ENCODE measurements around the gene ATG14. TPM values are rescaled to one million over a fixed set of nuclear protein-coding genes. Genes with fewer than 3 reads are reported as not detected.

Gene ATG14
- total and polyA plus RNA-seq, 2 of the 13 experiments (the other 11 are each of a cell fraction or from before 2014, with no cell fraction given) = 7.2 to 9.1 TPM

GRCh38 chr14:55351111-55351510 lies 60.5 kb downstream of the ATG14 start:
- H3K4me2 ChIP-seq (ENCODE audit: low read depth, low read length) = no peak overlapping the region
- H4K20me1 ChIP-seq (ENCODE audit: insufficient read depth, low read length) = peaks cover 10% of the 10 kb centered on the region; the same call in 1 of the 2 replicates
- 97% methylated on average over 8 of the region's 9 CpGs for WGBS (ENCODE audit: low lambda C conversion rate)
- no peaks in the 10 kb centered on the region for H3K9me3 ChIP-seq (ENCODE audit: low read length)
- H3K4me3 ChIP-seq (replicated peaks in 1 of 3; ENCODE audit: insufficient read depth in 1 of 3, low read depth in 2 of 3, low read length in 3 of 3) = no peak overlapping the region
- BruUV-seq (replicated peaks) = no TSS peak
- no peak overlapping the region for H3K27ac ChIP-seq (ENCODE audit: extremely low read length, insufficient read depth, low read length)
- H3K9ac ChIP-seq (ENCODE audit: insufficient read depth, low read depth, low read length) = no peak overlapping the region
- in situ Hi-C loops (cut with HindIII; ENCODE audit: extremely low pct_ligation_motif_present, low pct_unique_long_range_greater_than_20kb) = no loop called here
- FAIRE-seq (no peak), DNase-seq (ENCODE audit: low spot score) (no peak), ATAC-seq (no peak)
- CTCF ChIA-PET (ENCODE audit: low intra/inter-chr PET ratio, low total read pairs) = no interaction called here
- H3K4me1 ChIP-seq (ENCODE audit: insufficient read depth, low read length) = peaks cover 1% of the 10 kb centered on the region
- H2AFZ ChIP-seq (ENCODE audit: low read length) = no peak overlapping the region
- POLR2A ChIA-PET = no interaction called here
- H3K36me3 ChIP-seq (replicated peaks in 1 of 2; ENCODE audit: control insufficient read depth in 1 of 2, insufficient read depth in 2 of 2, low read length in 2 of 2) = peaks cover 18 to 35% of the 10 kb centered on the region in 2 experiments
- no peak for TF ChIP-seq ZNF362 (CRISPR knock-in tag; IDR thresholded peaks at IDR 0.05; ENCODE audit: borderline replicate concordance)
- no peak for TF ChIP-seq NR2F2 (IDR thresholded peaks at IDR 0.05; ENCODE audit: borderline replicate concordance, low read depth)
- no peak for TF ChIP-seq MLX (CRISPR knock-in tag; IDR thresholded peaks at IDR 0.05)
- no peak for TF ChIP-seq SETDB1 (CRISPR knock-in tag; IDR thresholded peaks at IDR 0.05; ENCODE audit: borderline replicate concordance)
- no peak for TF ChIP-seq HNRNPK (IDR thresholded peaks at IDR 0.05; ENCODE audit: low read depth, low read length, poor library complexity, severe bottlenecking)
- no peak for TF ChIP-seq ZFP36L1 (CRISPR knock-in tag; IDR thresholded peaks at IDR 0.05)
- H3K27me3 ChIP-seq (ENCODE audit: control insufficient read depth in 1 of 2, insufficient read depth in 2 of 2, low read length in 2 of 2) = no peaks in the 10 kb centered on the region
- peaks cover 11% of the 10 kb centered on the region for H3K79me2 ChIP-seq (ENCODE audit: insufficient read depth, low read length)
- intact Hi-C loops (cut with micrococcal nuclease; ENCODE audit: unreplicated experiment) = no loop called here

GRCh38 chr14:55350461-55350860 lies 61.2 kb downstream of the ATG14 start:
- 91% methylated on average over 4 of the region's 4 CpGs for WGBS (ENCODE audit: low lambda C conversion rate)
- Histone ChIP-seq H3K79me2 (ENCODE audit: insufficient read depth, low read length) (peaks cover 14% of the 10 kb centered on the region), H3K9me3 (ENCODE audit: low read length) (no peaks in the 10 kb centered on the region), H2AFZ (ENCODE audit: low read length) (no peak overlapping the region), H3K4me2 (ENCODE audit: low read depth, low read length) (no peak overlapping the region), H3K27me3 (ENCODE audit: control insufficient read depth in 1 of 2, insufficient read depth in 2 of 2, low read length in 2 of 2) (no peaks in the 10 kb centered on the region), H3K4me1 (ENCODE audit: insufficient read depth, low read length) (no peaks in the 10 kb centered on the region), H4K20me1 (ENCODE audit: insufficient read depth, low read length) (peaks cover 10% of the 10 kb centered on the region; the same call in 1 of the 2 replicates), H3K36me3 (replicated peaks in 1 of 2; ENCODE audit: control insufficient read depth in 1 of 2, insufficient read depth in 2 of 2, low read length in 2 of 2) (peaks cover 17 to 35% of the 10 kb centered on the region in 2 experiments), H3K4me3 (replicated peaks in 1 of 3; ENCODE audit: insufficient read depth in 1 of 3, low read depth in 2 of 3, low read length in 3 of 3) (no peak overlapping the region), H3K9ac (ENCODE audit: insufficient read depth, low read depth, low read length) (no peak overlapping the region), H3K27ac (ENCODE audit: extremely low read length, insufficient read depth, low read length) (no peak overlapping the region)
- CTCF ChIA-PET (ENCODE audit: low intra/inter-chr PET ratio, low total read pairs) = no interaction called here
- intact Hi-C loops (cut with micrococcal nuclease; ENCODE audit: unreplicated experiment) = no loop called here
- BruUV-seq (replicated peaks) = no TSS peak
- DNase-seq (ENCODE audit: low spot score) (no peak), FAIRE-seq (no peak), ATAC-seq (no peak)
- POLR2A ChIA-PET = no interaction called here
- in situ Hi-C loops (cut with HindIII; ENCODE audit: extremely low pct_ligation_motif_present, low pct_unique_long_range_greater_than_20kb) = no loop called here
- TF ChIP-seq ZNF737 (CRISPR knock-in tag; IDR thresholded peaks at IDR 0.05; ENCODE audit: borderline replicate concordance) (no peak), KLF13 (CRISPR knock-in tag; IDR thresholded peaks at IDR 0.05) (no peak), MAFG (CRISPR knock-in tag; IDR thresholded peaks at IDR 0.05) (no peak), ARID5B (CRISPR knock-in tag; IDR thresholded peaks at IDR 0.05) (no peak), MBNL3 (CRISPR knock-in tag; conservative IDR thresholded peaks at IDR 0.05) (no peak), ZSCAN20 (CRISPR knock-in tag; IDR thresholded peaks at IDR 0.05; ENCODE audit: borderline replicate concordance) (no peak), PHF21A (CRISPR knock-in tag; IDR thresholded peaks at IDR 0.05) (no peak), CBX5 (CRISPR knock-in tag; IDR thresholded peaks at IDR 0.05; ENCODE audit: borderline replicate concordance) (no peak)

All from HepG2 (cell line).